HPDE6-E6E7 (cell line): ENCODE measurements around the gene THRB.
"Not testable (repeated sequence)": the region's sequence is repeated elsewhere in the genome, so short reads cannot be mapped to it uniquely, and the experiment has no call there.

Experiments used
- DNase-seq: peaks from one replicate; pipeline ENCODE4 v3.0.0; 2011; ENCODE audit warnings: missing footprints; ENCODE audit errors: extremely low spot score

THRB gene

DNA sequence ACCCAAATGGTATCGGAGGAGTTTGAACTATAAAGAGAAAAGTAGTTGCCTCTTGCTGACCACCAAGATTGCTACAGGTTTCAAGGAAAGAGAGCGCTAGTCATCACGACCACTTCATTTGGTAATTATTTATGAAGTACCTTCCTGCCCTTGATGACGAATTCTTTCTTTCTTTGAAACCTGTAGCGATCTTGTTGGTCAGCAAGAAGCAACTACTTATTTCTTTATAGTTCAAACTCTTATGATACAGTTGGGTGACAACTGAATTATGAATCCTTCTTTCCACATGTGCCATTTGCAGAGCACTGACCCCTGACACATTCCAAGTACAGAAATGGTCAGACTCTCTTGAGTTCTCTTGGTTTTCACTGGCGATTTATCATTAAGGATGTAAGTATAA, 46.8 kb downstream of the THRB start:
- no peak for DNase-seq

DNA sequence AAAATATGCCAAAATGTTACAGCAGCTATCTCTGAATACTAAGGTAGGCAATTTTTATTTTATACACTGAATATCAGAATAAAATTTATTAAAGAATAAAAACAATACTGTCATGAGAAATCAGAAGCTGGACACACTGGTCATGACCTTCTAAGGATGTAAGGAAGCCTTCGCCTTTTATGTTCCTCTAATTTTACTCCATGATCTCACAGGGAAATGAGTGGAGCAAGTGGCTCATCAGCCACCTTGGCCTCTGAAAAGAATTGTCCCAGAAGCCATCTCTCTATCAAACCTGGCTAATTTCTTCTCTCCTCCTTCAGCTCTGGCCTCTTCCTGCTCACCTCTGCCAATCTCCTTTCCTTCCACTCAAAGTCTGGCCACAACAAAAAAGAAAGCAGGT, 48.6 kb downstream of the THRB start:
- no peak for DNase-seq

DNA sequence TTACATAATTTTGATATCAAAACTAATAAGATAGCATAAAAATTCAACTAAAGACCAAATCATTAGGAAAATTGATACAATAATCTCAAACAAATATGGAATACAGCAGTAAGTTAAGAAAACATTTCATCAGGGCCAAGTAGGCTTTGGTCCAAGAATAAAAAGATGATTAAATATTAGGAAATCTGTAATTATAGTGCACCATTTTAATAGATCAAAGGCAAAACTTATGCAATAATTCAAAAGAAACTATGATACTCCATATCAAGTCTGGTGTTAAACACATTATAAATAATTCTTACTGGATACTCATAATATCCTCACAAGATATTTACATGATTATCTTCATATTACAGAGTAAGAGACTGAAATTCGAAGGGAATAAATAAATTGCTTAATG, 51.2 kb downstream of the THRB start:
- no peak for DNase-seq

DNA sequence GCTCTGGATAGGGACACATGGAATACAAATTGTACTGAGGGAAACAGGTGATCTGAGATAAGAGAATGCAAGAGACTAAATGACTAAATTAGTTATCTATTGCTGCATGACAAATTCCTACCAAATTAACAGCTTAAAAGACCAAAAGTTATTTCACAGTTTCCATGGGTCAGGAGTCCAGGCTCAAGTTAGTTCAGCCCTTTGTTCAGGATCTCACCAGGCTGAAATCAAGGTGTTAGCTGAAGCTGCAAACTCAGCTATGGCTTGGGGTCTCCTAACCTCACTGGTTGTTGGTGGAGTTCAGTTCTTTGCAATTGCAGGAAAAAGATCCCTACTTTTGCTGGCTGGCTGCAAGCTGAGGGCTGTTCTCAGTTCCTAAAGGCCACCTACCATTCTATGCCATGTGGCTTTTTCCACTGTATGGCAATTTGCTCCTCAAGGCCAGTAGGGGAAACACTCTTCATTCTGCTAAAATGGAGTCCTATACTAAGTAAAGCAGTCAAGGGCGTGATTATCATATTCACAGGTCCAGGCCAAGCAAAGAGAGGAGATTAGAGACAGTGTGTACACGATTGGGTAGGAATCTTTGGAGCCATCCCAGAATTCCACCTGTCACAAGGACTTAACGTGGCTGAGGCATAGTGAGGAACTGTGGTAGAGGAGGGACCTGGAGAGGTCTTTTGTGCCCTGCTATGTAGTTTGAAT, 53.7 kb downstream of the THRB start:
- no peak for DNase-seq

DNA sequence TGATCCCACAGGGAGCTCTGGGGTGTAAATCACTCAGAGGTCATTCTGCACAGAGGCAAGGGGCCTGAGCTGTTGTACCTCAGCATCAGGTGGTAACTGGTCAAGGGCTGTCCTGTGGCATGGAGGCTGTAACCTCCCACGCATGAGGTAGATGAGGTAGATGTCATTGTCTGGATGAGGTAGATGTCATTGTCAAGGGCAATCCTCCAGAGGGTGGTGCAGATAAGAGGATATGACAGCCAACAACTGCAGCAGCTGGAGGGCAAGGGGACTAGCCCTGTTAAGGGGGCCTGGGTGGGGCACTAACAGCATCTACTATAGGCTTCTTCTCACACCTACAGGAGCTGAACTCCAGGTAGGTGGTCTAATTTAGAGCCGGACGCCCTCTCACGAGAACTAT, 55.6 kb downstream of the THRB start:
- no peak for DNase-seq

DNA sequence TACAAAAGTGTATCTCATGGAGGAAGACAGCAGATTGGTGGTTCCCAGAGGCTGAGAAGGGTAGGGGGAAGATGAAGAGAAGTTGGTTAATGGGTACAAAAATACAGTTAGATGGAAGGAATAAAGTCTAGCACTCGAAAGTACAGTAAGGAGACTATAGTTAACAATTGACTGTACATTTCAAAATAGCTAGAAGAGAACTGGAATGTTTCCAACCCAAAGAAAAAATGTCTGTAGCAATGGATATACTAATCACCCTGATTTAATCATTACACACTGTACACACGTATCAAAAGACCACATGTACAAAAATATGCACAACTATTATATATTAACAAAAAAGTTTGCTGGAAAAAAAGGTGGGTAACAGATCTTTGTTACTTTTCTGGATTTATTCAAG, 57.3 kb downstream of the THRB start:
- DNase-seq = no peak

DNA sequence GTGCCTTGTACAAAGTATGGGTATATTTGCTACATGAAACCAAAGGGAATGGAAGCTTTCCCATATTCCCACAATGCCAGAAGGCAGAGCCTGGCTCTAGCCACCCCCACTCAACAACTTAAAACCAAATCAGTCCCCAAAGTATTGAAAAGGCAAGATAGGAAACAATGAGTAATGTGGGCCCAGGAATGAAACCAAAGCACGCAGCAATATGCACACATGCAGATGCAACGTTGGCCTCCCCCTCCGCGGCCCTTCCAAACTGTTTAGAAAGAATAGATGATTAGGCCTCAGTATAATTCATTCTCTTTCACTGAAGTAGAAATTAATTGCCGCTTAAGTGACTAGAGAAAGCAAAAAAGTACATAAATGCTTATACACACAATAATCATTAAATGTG, 59.1 kb downstream of the THRB start:
- no peak for DNase-seq

DNA sequence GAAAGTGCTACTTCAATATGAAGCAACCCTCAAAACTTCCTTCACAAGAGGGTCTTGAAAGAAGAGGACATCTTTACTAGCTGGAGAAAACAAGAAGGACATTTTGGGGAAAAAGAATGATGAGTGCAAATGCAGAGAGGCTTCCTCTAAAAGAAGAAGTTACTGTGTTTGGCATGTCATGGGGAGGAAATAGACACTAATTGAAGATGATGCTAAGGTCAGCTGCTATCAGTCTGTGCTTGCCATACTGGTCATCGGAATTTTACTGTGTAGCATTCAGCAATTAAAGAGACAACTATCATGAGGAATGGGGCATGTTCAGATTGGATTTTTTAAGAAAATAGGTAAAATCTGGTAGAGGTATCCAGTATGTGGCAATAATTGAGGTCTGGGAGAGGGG, 60.0 kb downstream of the THRB start:
- DNase-seq = no peak

DNA sequence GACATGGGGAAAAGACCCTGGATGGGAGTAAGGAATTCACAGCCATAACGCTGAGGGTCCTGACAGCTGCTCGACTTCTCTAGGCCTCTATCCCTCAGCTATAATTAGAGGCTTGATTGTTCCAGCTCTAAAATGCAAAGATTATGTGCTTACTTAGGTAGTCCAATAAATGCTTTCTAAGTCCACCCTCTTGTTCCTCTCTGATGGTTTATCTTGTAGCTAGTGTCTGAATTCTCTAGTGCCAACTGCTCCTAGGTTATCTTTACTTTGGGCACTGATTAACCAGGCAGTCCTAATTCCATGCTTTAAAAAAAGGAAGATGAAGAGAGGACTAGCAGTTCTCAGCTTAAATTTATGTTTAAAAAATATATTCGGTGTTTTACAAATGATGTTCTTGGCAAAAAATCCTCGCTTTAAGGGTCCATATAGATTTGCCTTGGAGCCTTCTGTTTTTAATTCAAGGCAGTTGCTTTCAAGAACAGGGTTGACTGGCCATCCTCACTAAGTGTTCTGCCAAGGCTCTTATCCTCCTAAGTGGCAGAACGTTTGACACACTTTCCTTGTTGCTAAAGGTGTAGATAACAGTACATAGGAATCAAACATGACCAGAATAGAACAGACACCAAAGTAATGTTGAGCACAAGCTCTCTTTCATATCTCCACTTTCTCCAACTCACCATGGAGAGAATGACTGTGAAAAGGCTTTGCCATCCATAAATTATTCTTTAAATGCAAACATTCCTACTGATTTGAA, 60.6 kb downstream of the THRB start:
- no peak for DNase-seq

DNA sequence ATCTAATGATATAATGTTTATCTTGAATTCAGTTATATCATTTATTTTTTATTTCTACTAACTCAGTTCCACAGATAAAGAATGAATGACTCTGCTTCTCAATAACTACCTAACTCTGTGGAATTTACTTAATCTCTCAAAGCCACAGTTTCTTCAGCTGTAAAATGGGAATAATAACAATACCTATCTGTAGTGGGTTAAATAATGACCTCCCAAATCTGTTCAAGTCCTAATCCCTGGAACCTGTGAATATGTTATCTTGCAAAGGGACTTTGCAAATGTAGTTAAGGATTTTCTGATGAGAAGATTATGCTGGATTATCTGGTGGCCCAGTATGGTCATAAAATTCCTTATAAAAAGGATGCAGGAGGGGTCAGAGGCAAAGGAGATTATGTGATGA, 61.7 kb downstream of the THRB start:
- DNase-seq = no peak

DNA sequence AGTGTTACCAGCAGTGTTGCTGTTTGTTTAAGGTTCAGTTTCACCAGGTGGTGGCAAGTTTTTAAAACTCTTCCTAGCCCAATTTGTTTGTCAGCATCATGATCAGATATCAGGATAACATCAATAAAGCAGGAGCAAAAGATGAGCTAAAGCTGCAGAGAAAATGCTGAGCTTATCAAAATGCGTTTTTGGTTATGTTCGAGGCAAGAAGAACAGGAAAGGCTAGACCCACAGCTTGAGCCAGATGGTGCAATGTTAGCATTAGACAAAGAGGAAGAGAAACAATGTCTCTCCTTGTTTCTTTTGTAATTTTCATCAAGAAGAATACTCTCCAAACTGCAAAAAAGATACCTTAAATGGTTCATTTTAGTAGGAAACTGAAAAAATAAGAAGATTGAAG, 66.2 kb downstream of the THRB start:
- no peak for DNase-seq

DNA sequence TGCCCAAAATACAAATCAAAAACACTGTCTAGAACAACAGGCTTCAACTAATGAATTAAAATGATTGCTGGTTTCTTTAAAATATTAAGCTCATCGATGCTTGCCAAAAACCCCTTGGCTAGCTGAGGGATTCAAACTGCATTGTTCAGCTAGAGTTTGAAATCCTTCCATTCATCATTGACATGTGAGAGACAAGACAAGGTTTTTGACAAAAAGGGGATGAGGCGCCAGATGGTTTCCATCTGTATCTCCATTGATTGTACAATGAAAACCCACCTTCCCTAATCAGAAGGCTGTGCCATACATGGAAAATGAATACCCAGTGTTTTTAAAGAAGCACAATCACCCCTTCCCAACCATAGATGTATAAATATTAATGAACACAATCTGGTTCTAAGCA, 67.8 kb downstream of the THRB start:
- DNase-seq = no peak

DNA sequence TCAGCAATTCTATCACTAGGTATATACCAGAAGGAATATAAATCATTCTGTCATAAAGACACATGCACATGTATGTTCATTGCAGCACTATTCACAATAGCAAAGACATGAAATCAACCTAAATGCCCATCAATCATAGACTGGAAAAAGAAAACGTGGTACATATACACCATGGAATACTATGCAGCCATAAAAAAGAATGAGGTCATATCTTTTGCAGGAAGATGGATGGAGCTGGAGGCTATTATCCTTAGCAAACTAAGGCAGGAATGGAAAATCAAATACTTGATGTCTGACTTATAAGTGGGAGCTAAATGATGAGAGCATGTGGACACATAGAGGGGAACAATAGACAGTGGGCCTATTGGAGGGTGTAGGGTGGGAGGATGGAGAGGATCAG, 73.8 kb downstream of the THRB start:
- not testable (repeated sequence) for DNase-seq

DNA sequence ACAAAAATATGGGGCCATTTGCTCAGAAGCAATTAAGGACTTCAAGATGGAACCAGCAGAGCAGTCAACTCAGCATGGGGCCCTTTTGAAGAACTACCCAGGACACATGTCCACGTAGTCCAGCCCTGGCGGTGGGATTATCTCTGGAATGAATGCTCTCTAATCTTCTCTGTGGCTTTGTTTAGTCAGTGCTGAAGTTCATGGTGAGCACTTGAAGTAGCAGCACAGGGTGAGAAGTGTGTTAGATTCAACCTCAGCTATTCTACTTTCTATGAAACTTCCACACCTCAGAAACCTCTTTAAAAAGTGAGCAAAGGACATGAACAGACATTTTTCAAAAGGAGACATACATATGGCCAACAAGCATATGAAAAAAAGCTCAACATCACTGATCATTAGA, 74.4 kb downstream of the THRB start:
- no peak for DNase-seq

DNA sequence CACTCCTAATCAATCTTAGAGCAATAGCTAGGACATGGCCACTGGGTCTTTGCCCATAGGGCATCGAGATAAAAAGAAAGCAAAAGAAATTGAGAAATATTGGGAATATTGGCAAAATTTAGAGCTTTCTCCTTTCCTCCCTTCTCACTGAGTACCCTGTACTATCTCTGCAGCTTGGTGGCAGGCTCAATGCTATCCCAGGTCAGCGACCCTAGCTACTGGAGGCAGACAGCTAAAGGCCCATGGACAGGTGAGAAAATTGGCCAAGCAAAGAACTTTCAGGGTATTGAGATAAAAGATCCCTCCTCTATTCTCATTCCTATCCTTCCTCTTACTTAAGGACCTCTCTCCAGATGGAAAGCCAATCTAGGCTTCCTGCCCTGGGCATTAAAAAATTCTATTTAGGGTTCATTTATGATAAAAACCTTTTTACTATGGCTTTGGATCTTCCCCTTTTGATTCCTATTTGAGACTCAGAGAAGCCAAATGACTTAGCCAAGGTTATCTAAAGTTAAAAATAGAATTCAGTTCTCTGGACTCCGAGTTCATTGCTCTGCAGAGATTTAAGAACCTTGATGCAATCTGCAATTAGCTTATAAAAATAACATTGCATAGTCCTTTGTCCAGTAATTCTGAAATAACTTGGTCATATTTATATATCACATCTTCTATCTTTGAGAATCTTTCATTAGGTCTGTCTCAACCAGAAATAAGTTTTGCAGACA, 75.4 kb downstream of the THRB start:
- no peak for DNase-seq

DNA sequence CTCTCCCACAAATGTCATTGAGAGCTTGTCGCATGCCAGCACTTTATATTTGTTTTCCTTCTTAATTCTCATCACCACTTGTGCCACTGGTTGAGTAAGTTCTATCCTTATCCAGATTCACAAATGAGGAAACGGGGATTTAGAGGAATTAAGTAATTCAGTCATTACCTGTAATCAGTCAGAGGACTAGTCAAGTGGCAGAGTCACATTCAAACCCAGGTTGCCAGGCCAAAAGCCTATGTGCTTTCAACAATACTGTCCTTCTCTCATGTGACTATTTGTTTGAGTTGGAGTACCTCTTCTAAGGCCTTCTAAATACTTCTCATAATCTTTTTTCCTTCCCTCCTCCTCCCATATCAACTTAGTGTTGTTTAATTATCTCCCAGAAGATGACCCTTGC, 76.9 kb downstream of the THRB start:
- DNase-seq = no peak

DNA sequence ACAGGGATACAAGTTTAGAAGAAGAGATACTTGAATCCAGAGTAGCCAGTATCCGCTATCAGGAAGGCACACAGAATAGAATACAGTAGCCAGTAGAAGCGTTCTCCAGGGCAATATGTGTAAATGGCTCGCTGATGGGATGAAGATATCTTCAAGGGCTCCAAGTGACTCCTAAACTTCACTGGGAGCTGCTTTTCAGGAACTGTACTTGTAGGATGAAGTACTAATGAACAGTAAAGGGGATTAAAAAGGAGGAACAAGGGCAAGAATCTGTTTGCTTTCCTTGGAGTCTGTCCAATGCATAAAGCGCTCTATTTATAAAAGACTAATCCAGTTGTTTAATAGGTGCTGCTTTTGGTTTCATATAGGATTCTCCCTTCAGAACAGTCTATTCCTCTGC, 78.4 kb downstream of the THRB start:
- no peak for DNase-seq

DNA sequence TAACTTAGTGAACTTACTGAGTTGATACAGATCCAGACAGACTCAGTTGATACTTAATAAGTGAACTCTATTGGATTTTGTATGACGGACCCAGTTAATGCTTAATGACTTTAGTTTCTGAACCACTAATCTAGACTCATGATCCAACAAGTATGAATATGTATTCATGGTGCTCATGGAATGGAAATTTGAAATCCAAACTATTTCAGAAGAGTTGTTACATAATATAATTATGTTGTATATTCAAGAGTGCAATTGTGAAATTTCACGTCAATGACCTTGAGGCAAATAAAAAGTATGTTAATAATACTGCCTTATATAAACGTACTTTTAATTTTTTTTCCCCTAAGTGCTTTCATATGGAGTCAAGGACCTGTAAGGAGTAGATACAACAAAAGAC, 78.8 kb downstream of the THRB start:
- DNase-seq = no peak

DNA sequence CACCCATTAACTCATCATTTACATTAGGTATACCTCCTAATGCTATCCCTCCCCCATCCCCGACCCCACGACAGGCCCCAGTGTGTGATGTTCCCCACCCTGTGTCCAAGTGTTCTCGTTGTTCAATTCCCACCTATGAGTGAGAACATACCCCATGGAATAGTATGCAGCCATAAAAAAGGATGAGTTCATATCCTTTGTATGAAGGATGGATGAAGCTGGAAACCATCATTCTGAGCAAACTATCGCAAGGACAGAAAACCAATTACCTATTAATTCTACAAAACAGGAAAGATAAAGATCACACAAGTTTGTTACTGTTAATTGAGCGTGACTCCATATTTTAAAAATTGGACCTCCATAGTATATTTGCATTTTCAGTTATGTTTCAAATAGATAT, 81.0 kb downstream of the THRB start:
- DNase-seq = not testable (repeated sequence)

DNA sequence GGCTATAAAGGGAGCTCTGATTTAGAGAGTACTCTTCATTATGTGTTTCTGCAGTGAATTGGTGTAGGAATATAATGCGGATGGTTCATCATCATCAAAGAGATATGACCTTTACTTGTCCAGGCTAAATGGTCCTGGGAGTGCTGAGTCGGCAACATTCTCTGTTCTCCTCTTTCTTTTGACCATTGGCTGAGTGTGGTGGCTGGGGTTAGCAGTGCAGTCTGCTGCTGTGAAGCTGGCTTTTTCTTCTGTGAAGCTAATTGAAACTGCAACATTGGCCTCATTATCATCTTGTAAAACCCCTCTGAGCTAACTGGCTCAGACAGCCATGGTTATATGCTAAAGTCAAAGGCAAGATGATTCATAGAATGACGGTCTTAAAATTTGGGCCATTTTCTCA, 83.8 kb downstream of the THRB start:
- DNase-seq = no peak

DNA sequence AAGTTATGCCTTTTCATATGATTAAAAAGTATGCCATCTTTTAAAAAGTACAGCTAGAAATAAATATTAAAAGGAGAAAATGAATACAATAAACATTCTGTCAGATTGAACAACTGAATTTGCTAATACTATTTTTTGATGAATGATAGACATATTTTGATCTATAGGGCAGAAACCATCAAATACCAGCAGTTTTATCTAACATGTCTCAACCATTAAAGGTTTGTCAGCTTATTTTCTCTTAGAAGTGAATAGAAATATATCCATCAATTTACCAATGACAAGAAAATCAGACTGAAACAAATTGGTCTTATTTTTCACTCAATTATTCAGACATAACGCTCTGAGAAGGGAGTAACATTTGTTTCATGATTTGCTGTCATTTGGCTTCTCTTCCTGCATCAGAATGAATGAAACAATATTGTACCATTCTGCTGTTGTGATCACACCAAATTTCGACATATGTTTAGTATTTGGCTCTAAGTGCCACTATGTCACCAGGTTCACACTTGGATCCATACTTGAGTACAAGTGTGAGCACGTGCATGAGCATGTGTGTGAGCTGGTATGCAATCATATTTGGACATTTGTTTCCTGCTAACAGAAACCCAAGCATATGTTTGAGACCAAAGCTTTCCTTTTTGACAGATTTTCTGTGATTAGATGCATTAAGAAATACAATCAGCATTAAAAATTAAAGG, 86.5 kb downstream of the THRB start:
- DNase-seq = no peak

DNA sequence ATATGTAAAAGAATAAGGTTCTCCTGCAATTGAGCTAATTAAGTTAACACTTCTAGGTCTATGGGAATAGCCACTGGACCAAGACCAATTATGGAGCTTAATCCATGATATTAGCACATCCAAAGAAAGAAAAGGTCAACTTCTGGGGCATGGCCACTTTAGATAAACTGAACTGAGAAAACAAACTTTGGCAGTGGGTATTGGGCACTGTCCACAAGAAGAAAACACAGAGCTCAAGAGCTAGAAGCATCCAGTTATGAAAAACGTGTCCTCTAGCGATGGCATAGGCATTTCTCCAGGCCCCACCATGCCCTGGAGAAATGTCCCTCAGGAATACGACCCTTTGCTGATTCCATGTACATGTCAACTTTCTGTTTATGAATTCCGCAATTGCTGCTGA, 87.8 kb downstream of the THRB start:
- DNase-seq = no peak
